ENCODE measurements around the gene ARF1. TPM values are rescaled to one million over a fixed set of nuclear protein-coding genes. Genes with fewer than 3 reads are reported as not detected.

Gene ARF1
- total RNA-seq, 4 donors from 2014 or later = 165 to 340 (median 203) TPM

- no peak overlapping the region for H3K4me3 ChIP-seq
- H3K9me3 ChIP-seq = no peaks in the 10 kb centered on the region
- no peak for TF ChIP-seq POLR2A (IDR thresholded peaks at IDR 0.05)
- no peak for TF ChIP-seq CTCF (IDR thresholded peaks at IDR 0.05)
- H3K36me3 ChIP-seq = no peaks in the 10 kb centered on the region
- no peak for DNase-seq
- no peaks in the 10 kb centered on the region for H3K27me3 ChIP-seq
- H3K4me1 ChIP-seq = peaks cover 10 to 41% of the 10 kb centered on the region in 2 donors
- intact Hi-C loops (cut with DNase I; ENCODE audit: low total_unique reads) = no loop called here
- H3K27ac ChIP-seq = no peak overlapping the region
These were observed 61.9 kb downstream of the ARF1 start for GRCh38 chr1:228144193-228144992.

GRCh38 chr1:228144993-228145343 lies 62.5 kb downstream of the ARF1 start:
- peaks cover 10 to 46% of the 10 kb centered on the region in 2 donors for H3K4me1 ChIP-seq
- no peak for DNase-seq
- TF ChIP-seq CTCF (IDR thresholded peaks at IDR 0.05) (no peak), POLR2A (IDR thresholded peaks at IDR 0.05) (no peak)

GRCh38 chr1:228145463-228146416 lies 63.2 kb downstream of the ARF1 start:
- H3K27ac ChIP-seq = no peak overlapping the region
- DNase-seq = no peak
- no peaks in the 10 kb centered on the region for H3K36me3 ChIP-seq
- no peaks in the 10 kb centered on the region for H3K9me3 ChIP-seq
- H3K4me1 ChIP-seq = peaks cover 10 to 51% of the 10 kb centered on the region in 2 donors
- TF ChIP-seq POLR2A (IDR thresholded peaks at IDR 0.05) = no peak
- no peak for TF ChIP-seq CTCF (IDR thresholded peaks at IDR 0.05)
- H3K4me3 ChIP-seq = no peak overlapping the region
- intact Hi-C loops (cut with DNase I; ENCODE audit: low total_unique reads) = no loop called here
- H3K27me3 ChIP-seq = no peaks in the 10 kb centered on the region

More at GRCh38 chr1:228144993-228145343, 62.5 kb downstream of the ARF1 start:
- Histone ChIP-seq H3K27me3 (no peaks in the 10 kb centered on the region), H3K27ac (no peak overlapping the region), H3K4me3 (no peak overlapping the region), H3K9me3 (no peaks in the 10 kb centered on the region), H3K36me3 (no peaks in the 10 kb centered on the region)
- intact Hi-C loops (cut with DNase I; ENCODE audit: low total_unique reads) = no loop called here

- Histone ChIP-seq H3K27me3 (no peaks in the 10 kb centered on the region), H3K4me1 (peaks cover 12 to 52% of the 10 kb centered on the region in 2 donors), H3K27ac (no peak overlapping the region), H3K36me3 (no peaks in the 10 kb centered on the region), H3K9me3 (no peaks in the 10 kb centered on the region), H3K4me3 (no peak overlapping the region)
- TF ChIP-seq POLR2A (IDR thresholded peaks at IDR 0.05) (no peak), CTCF (IDR thresholded peaks at IDR 0.05) (no peak)
- intact Hi-C loops (cut with DNase I; ENCODE audit: low total_unique reads) = no loop called here
- no peak for DNase-seq
These were observed 64.1 kb downstream of the ARF1 start for GRCh38 chr1:228146417-228147150.
